Measurements from ENCODE around the gene MYL9. TPM values are rescaled to one million over a fixed set of nuclear protein-coding genes. Genes with fewer than 3 reads are reported as not detected.

The MYL9 gene
- total and polyA plus RNA-seq, 2 experiments from 2014 or later = 579 to 1,624 TPM

GRCh38 chr20:36540551-36541211, 638 bp upstream of the MYL9 start:
- no peak for DNase-seq (ENCODE audit: low read depth in 1 of 2, low spot score in 1 of 2)
- peaks cover 9% of the 10 kb centered on the region for H3K36me3 ChIP-seq
- peaks cover 39% of the 10 kb centered on the region for H3K4me1 ChIP-seq (ENCODE audit: low read depth)
- peak overlapping the region; percentile 100 for H3K27ac ChIP-seq
- H3K4me3 ChIP-seq = peak overlapping the region; percentile 67
- no peaks in the 10 kb centered on the region for H3K9me3 ChIP-seq (ENCODE audit: low read depth)
- no peak for TF ChIP-seq CTCF (IDR thresholded peaks at IDR 0.05; ENCODE audit: low read depth, low read length)
- no peaks in the 10 kb centered on the region for H3K27me3 ChIP-seq

- Histone ChIP-seq H3K27me3 (no peaks in the 10 kb centered on the region), H3K4me1 (ENCODE audit: low read depth) (peaks cover 39% of the 10 kb centered on the region), H3K4me3 (peak overlapping the region; percentile 67), H3K9me3 (ENCODE audit: low read depth) (no peaks in the 10 kb centered on the region), H3K27ac (peak overlapping the region; percentile 100), H3K36me3 (peaks cover 19% of the 10 kb centered on the region)
- peak; percentile 71 to 72 for DNase-seq (ENCODE audit: low read depth in 1 of 2, low spot score in 1 of 2)
- peak; percentile 81 for TF ChIP-seq CTCF (IDR thresholded peaks at IDR 0.05; ENCODE audit: low read depth, low read length)
Measured at GRCh38 chr20:36541768-36542488, 609 bp downstream of the MYL9 start.

GRCh38 chr20:36542516-36543183, 1.3 kb downstream of the MYL9 start:
- Histone ChIP-seq H3K27ac (peak overlapping the region; percentile 100), H3K4me1 (ENCODE audit: low read depth) (peaks cover 39% of the 10 kb centered on the region), H3K27me3 (no peaks in the 10 kb centered on the region), H3K36me3 (peaks cover 26% of the 10 kb centered on the region), H3K4me3 (peak overlapping the region; percentile 67), H3K9me3 (ENCODE audit: low read depth) (no peaks in the 10 kb centered on the region)
- no peak for DNase-seq (ENCODE audit: low read depth in 1 of 2, low spot score in 1 of 2)
- no peak for TF ChIP-seq CTCF (IDR thresholded peaks at IDR 0.05; ENCODE audit: low read depth, low read length)

GRCh38 chr20:36543184-36544133, 2.1 kb downstream of the MYL9 start:
- TF ChIP-seq CTCF (IDR thresholded peaks at IDR 0.05; ENCODE audit: low read depth, low read length) = no peak
- Histone ChIP-seq H3K4me3 (peak overlapping the region; percentile 67), H3K36me3 (peaks cover 34% of the 10 kb centered on the region), H3K27ac (peak overlapping the region; percentile 100), H3K9me3 (ENCODE audit: low read depth) (no peaks in the 10 kb centered on the region), H3K27me3 (no peaks in the 10 kb centered on the region), H3K4me1 (ENCODE audit: low read depth) (peaks cover 39% of the 10 kb centered on the region)
- peak in 1 of 2 donors; percentile 73 for DNase-seq (ENCODE audit: low read depth in 1 of 2, low spot score in 1 of 2)

Measured in cardiac muscle cell (in vitro differentiated cells and primary cell).